Natural killer cell (primary cell): ENCODE results near the gene INTS1. TPM values are rescaled to one million over a fixed set of nuclear protein-coding genes. Genes with fewer than 3 reads are reported as not detected.

Experiments used
- ATAC-seq, 3 donors: fragments of 150-1000 bp in 2 of 3; fragments of 200-7000 bp in 1 of 3; cut with Tn5 transposase; 1 replicate in 1 of 3; 2 replicates in 2 of 3; pipeline ENCODE4 v1.10.0; 2021; ENCODE audit warnings: mild to moderate bottlenecking in 2 of 3, moderate library complexity in 2 of 3
- DNase-seq, 2 donors: peaks; one replicate each; pipeline versions ENCODE4 v3.0.0 to v3.0.0-alpha.2; 2013 to 2021; ENCODE audit warnings: mixed read lengths in 1 of 2
- H3K27ac ChIP-seq: one replicate; pipeline ENCODE4 v1.5.1; 2013; ENCODE audit warnings: mild to moderate bottlenecking, low read length
- H3K27me3 ChIP-seq: one replicate; pipeline ENCODE4 v1.6.1; 2013; ENCODE audit warnings: low read length; ENCODE audit not compliant: control insufficient read depth, insufficient read depth
- H3K36me3 ChIP-seq: one replicate; pipeline ENCODE4 v1.6.1; 2013; ENCODE audit warnings: low read length; ENCODE audit not compliant: control insufficient read depth, insufficient read depth
- H3K4me1 ChIP-seq: one replicate; pipeline ENCODE4 v1.6.1; 2013; ENCODE audit warnings: low read length; ENCODE audit not compliant: control insufficient read depth, insufficient read depth
- H3K4me3 ChIP-seq: one replicate; pipeline ENCODE4 v1.5.1; 2013; ENCODE audit warnings: low read length
- H3K9me3 ChIP-seq: one replicate; pipeline ENCODE4 v1.6.1; 2013; ENCODE audit warnings: low read length; ENCODE audit not compliant: control insufficient read depth, insufficient read depth
- H3K27ac Mint-ChIP-seq, 2 donors: one replicate each; pipeline ENCODE4 v1.8.0; 2022; ENCODE audit warnings: mild to moderate bottlenecking in 2 of 2, mixed read lengths in 2 of 2, moderate library complexity in 1 of 2
- H3K27me3 Mint-ChIP-seq, 2 donors: one replicate each; pipeline ENCODE4 v1.8.0; 2022; ENCODE audit warnings: low read depth in 2 of 2, mixed read lengths in 2 of 2
- H3K36me3 Mint-ChIP-seq: one replicate; pipeline ENCODE4 v1.8.0; 2022; ENCODE audit warnings: mixed read lengths
- H3K4me1 Mint-ChIP-seq, 2 donors: one replicate each; pipeline ENCODE4 v1.8.0; 2022; ENCODE audit warnings: mixed read lengths in 2 of 2
- H3K4me3 Mint-ChIP-seq: one replicate; pipeline ENCODE4 v1.8.0; 2022; ENCODE audit warnings: mild to moderate bottlenecking, moderate library complexity, mixed read lengths
- H3K9me3 Mint-ChIP-seq, 2 donors: one replicate each; pipeline ENCODE4 v1.8.0; 2022; ENCODE audit warnings: mixed read lengths in 2 of 2
- WGBS: methylation state at CpG from one replicate; pipeline ENCODE4 v1.1.7; 2013; ENCODE audit warnings: missing lambda C conversion rate; ENCODE audit not compliant: insufficient coverage; 5-methylcytosine and 5-hydroxymethylcytosine counted together
- intact Hi-C: fragments of 100-400 bp; cut with micrococcal nuclease; formaldehyde crosslinking; loops from one replicate; pipeline ENCODE4 v1.14.2; 2022
- total RNA-seq, 4 donors: library from RNA; stranded (reverse); fragments of 120-200 nt in 1 of 4; gene quantifications; one replicate each; pipeline versions ENCODE4 v1.2.3 to v1.2.4, GENCODE V29; 2013 to 2022
- TF ChIP-seq, protein P1 (sequence below): fragments of 200-600 bp; IDR thresholded peaks from one replicate; pipeline ENCODE4 v1.8.0; 2022; ENCODE audit warnings: antibody characterized with exemption

INTS1 gene
- total RNA-seq, 3 donors from 2014 or later (not counting 1 experiment from before 2014, with no cell fraction given): 92.7 to 115 (median 111) TPM

DNA sequence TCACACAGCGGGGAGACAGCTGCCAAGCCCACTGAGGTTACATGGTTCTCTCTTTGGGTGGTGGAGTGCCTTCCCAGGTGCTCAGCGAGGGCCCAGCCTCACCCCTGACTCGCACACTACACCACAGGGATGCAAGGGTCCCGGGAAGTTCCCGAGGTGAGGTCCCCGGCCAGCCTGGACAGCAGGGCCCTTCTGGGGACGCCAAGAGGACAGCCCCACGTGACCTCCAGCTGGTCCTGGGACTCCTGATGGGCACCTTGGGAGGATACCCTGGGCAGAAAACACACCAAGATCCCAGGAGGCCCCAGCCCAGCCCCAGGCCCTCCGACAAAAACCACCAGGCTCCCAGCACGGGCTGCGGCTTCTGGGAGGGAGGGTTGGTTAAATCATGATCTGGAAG lies 53.2 kb downstream of the INTS1 start:
- no peaks in the 10 kb centered on the region for H3K27me3 ChIP-seq
- no peak overlapping the region for H3K4me3 ChIP-seq
- Mint-ChIP-seq H3K4me1 (no peaks in the 10 kb centered on the region), H3K36me3 (no peaks in the 10 kb centered on the region), H3K27me3 (no peaks in the 10 kb centered on the region), H3K4me3 (no peak overlapping the region), H3K27ac (no peak overlapping the region), H3K9me3 (no peaks in the 10 kb centered on the region)
- TF ChIP-seq, protein P1, sequence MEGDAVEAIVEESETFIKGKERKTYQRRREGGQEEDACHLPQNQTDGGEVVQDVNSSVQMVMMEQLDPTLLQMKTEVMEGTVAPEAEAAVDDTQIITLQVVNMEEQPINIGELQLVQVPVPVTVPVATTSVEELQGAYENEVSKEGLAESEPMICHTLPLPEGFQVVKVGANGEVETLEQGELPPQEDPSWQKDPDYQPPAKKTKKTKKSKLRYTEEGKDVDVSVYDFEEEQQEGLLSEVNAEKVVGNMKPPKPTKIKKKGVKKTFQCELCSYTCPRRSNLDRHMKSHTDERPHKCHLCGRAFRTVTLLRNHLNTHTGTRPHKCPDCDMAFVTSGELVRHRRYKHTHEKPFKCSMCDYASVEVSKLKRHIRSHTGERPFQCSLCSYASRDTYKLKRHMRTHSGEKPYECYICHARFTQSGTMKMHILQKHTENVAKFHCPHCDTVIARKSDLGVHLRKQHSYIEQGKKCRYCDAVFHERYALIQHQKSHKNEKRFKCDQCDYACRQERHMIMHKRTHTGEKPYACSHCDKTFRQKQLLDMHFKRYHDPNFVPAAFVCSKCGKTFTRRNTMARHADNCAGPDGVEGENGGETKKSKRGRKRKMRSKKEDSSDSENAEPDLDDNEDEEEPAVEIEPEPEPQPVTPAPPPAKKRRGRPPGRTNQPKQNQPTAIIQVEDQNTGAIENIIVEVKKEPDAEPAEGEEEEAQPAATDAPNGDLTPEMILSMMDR: no peak
- intact Hi-C loops: no loop called here
- H3K27ac ChIP-seq: no peak overlapping the region
- H3K9me3 ChIP-seq: no peaks in the 10 kb centered on the region
- DNase-seq (no peak), ATAC-seq (no peak)
- H3K36me3 ChIP-seq: no peaks in the 10 kb centered on the region
- no peaks in the 10 kb centered on the region for H3K4me1 ChIP-seq
- WGBS: 91% methylated on average over 11 of the region's 11 CpGs

DNA sequence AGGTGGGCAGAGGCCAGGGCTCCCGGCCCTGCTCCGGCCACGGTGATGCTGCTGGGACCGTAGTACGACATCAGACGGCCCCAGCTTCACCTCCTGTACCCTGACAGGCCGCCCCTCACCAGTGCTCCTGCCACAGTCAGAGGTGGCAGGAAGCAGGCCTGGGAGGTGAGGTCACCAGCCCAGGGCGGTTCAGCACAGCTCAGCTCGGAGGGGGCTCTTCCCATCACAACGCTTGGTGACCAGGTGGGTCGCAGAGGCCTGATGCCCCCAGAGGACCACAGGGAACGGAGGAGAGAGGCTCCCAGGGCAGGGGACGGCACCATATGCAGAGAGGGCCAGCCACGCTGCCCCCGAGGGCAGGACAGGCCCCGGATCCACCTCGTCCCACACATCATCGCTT lies 53.8 kb downstream of the INTS1 start:
- Histone ChIP-seq H3K4me3 (no peak overlapping the region), H3K27ac (no peak overlapping the region), H3K9me3 (no peaks in the 10 kb centered on the region), H3K4me1 (no peaks in the 10 kb centered on the region), H3K27me3 (no peaks in the 10 kb centered on the region), H3K36me3 (no peaks in the 10 kb centered on the region)
- no peak for ATAC-seq
- WGBS: 90% methylated on average over 18 of the region's 18 CpGs
- TF ChIP-seq, protein P1: no peak
- Mint-ChIP-seq H3K27ac (no peak overlapping the region), H3K4me1 (no peaks in the 10 kb centered on the region), H3K36me3 (no peaks in the 10 kb centered on the region), H3K9me3 (no peaks in the 10 kb centered on the region), H3K27me3 (no peaks in the 10 kb centered on the region), H3K4me3 (no peak overlapping the region)
- no peak for DNase-seq
- intact Hi-C loops: no loop called here

DNA sequence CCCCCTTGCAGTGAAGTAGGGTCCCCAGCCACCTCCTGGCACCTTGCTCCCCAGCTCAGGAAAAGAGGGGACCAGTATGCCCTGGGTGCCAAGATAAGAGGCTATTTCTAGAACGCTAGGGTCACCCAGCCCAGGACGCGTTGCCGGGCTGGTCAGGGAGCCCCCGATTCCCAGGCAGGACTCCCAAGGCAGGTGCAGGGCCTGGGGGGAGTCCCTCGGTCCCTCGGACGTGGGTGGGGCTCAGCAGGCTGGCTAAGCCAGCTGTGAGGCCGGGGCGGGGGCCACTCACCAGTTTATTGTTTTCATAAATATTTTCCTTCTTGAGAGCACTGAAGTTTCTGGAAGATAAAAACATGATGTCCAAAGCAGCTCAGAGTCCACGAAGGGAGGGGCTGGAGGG lies 54.2 kb downstream of the INTS1 start:
- no peak overlapping the region for H3K4me3 ChIP-seq
- ATAC-seq (no peak), DNase-seq (no peak)
- H3K36me3 ChIP-seq: no peaks in the 10 kb centered on the region
- no peaks in the 10 kb centered on the region for H3K4me1 ChIP-seq
- Mint-ChIP-seq H3K9me3 (no peaks in the 10 kb centered on the region), H3K4me1 (no peaks in the 10 kb centered on the region), H3K4me3 (no peak overlapping the region), H3K36me3 (no peaks in the 10 kb centered on the region), H3K27ac (no peak overlapping the region), H3K27me3 (no peaks in the 10 kb centered on the region)
- H3K9me3 ChIP-seq: no peaks in the 10 kb centered on the region
- intact Hi-C loops: no loop called here
- no peak overlapping the region for H3K27ac ChIP-seq
- TF ChIP-seq, protein P1: no peak
- WGBS: 91% methylated on average over 11 of the region's 11 CpGs
- no peaks in the 10 kb centered on the region for H3K27me3 ChIP-seq

- Histone ChIP-seq H3K27me3 (no peaks in the 10 kb centered on the region), H3K4me1 (no peaks in the 10 kb centered on the region), H3K9me3 (no peaks in the 10 kb centered on the region), H3K27ac (no peak overlapping the region), H3K4me3 (no peak overlapping the region), H3K36me3 (no peaks in the 10 kb centered on the region)
- WGBS: 82% methylated on average over 13 of the region's 13 CpGs
- H3K27ac Mint-ChIP-seq: no peak overlapping the region
- H3K36me3 Mint-ChIP-seq: no peaks in the 10 kb centered on the region
- no peak overlapping the region for H3K4me3 Mint-ChIP-seq
- TF ChIP-seq, protein P1: no peak
- H3K4me1 Mint-ChIP-seq: no peaks in the 10 kb centered on the region
- ATAC-seq: no peak
- no peaks in the 10 kb centered on the region for H3K27me3 Mint-ChIP-seq
- no peaks in the 10 kb centered on the region for H3K9me3 Mint-ChIP-seq
- intact Hi-C loops: no loop called here
- DNase-seq: no peak
Observed at GRCh38 chr7:1449501-1449900, 54.7 kb downstream of the INTS1 start.
